ENCODE data around the gene TYW3. TPM values are rescaled to one million over a fixed set of nuclear protein-coding genes. Genes with fewer than 3 reads are reported as not detected.

The TYW3 gene
- total and polyA plus RNA-seq, 2 of the 8 experiments (the other 6 are each of a cell fraction or from before 2014, with no cell fraction given), result 6.9 to 31.4 TPM

DNA sequence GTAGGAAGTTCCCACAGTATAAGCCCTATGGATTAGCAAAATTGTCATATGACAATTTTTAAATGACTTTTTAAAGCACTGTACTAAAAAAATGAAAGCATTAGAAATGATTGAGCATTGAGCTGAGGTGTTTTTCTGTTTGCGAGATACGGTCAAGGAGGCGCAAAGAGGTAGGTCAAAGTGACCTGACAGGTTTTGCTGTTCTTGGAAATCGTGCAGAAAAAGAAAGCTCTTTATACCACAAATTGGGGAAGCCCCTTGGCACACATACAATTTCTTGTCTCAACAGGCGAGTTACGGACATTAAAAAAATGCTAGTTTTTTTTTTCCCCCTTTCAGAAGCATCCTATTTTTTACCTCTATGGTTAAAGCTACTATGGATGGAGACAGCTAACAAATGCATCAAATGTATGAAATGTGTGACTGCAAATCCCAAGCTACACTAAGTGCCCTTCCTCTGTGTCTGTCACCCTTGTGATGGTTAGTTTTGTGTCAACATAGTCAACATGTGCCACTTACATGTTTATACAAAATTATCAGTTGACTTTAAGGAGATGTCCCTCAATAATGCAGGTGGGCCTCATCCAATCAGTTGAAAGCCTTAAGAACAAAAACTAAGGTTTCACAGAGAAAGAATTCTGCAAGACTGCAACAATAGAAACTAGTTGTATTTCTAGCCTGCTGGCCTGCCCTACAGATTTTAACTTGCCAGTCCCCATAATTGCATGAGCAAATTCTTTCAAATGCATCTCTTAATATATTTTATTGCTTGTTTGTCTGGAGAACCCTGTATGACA is 29.4 kb upstream of the TYW3 start:
- Histone ChIP-seq H4K8ac (ENCODE audit: extremely low read depth, insufficient read depth, low read length) (no peak overlapping the region), H3K18ac (ENCODE audit: extremely low read depth, low read length) (no peak overlapping the region), H4K20me1 (replicated peaks in 1 of 2; ENCODE audit: control insufficient read depth in 1 of 2, insufficient read depth in 2 of 2, low read length in 2 of 2) (peaks cover 0 to 2% of the 10 kb centered on the region in 2 experiments), H3K23me2 (ENCODE audit: low read depth, low read length) (no peaks in the 10 kb centered on the region), H3K23ac (ENCODE audit: insufficient read length) (no peak overlapping the region), H3K9ac (replicated peaks in 1 of 4; ENCODE audit: extremely low read depth in 1 of 4, low read depth in 3 of 4, low read length in 3 of 4) (no peak overlapping the region), H3K14ac (ENCODE audit: insufficient read length) (no peak overlapping the region), H3K56ac (replicated peaks; ENCODE audit: insufficient read length, low read depth, low read length) (no peak overlapping the region), H4K91ac (replicated peaks; ENCODE audit: insufficient read length, low read length) (no peak overlapping the region), H3K9me3 (ENCODE audit: insufficient read depth in 2 of 2, low read depth in 1 of 2, low read length in 1 of 2) (no peaks in the 10 kb centered on the region), H3K27me3 (replicated peaks in 1 of 4; ENCODE audit: control insufficient read depth in 3 of 4, extremely low read depth in 1 of 4, insufficient read depth in 3 of 4, low read length in 3 of 4) (no peaks in the 10 kb centered on the region), H2BK5ac (ENCODE audit: low read depth, low read length) (no peak overlapping the region), H3K4me3 (ENCODE audit: extremely low read depth in 1 of 4, insufficient read depth in 2 of 4, low read depth in 3 of 4, low read length in 4 of 4) (no peak overlapping the region), H3K4ac (replicated peaks; ENCODE audit: insufficient read length, low read depth, low read length) (no peak overlapping the region), H2BK20ac (ENCODE audit: low read length) (no peak overlapping the region), H3K79me2 (ENCODE audit: control insufficient read depth in 1 of 2, insufficient read depth in 2 of 2, low read length in 2 of 2) (no peaks in the 10 kb centered on the region), H2AFZ (ENCODE audit: low read length) (no peak overlapping the region), H2AK5ac (ENCODE audit: low read depth, low read length) (no peak overlapping the region), H2BK15ac (ENCODE audit: low read length) (no peak overlapping the region), H2BK120ac (replicated peaks; ENCODE audit: low read depth, low read length) (no peak overlapping the region), H2BK12ac (ENCODE audit: low read depth, low read length) (no peak overlapping the region), H4K5ac (ENCODE audit: insufficient read length, low read depth, low read length) (no peak overlapping the region), H3K36me3 (ENCODE audit: control insufficient read depth in 2 of 4, insufficient read depth in 4 of 4, low read length in 3 of 4) (peaks cover 0 to 13% (median 0%) of the 10 kb centered on the region in 4 experiments; a peak in 2 of 8 replicates), H3K27ac (ENCODE audit: low read depth, low read length) (no peak overlapping the region), H3K4me1 (replicated peaks in 1 of 4; ENCODE audit: control insufficient read depth in 3 of 4, insufficient read depth in 4 of 4, low read length in 3 of 4) (no peaks in the 10 kb centered on the region), H3K79me1 (ENCODE audit: low read depth, low read length) (no peaks in the 10 kb centered on the region), H3K4me2 (ENCODE audit: insufficient read depth in 1 of 2, low read depth in 2 of 2, low read length in 2 of 2) (no peak overlapping the region)
- ChIA-PET POLR2A (ENCODE audit: partially characterized antibody) (interaction anchor here (0.8 kb wide), 1 partner anchor 30 kb away, joined by 3 read pairs; no protein-coding TSS in a partner anchor), CTCF (ENCODE audit: partially characterized antibody) (interaction anchor here (2.4 kb wide), 1 partner anchor 13 kb away, joined by 12 read pairs; no protein-coding TSS in a partner anchor)
- WGBS, 2 experiments (ENCODE audit: extremely low coverage in 1 of 2, insufficient coverage in 1 of 2, insufficient read length in 1 of 2, insufficient replicate concordance in 2 of 2, low coverage in 1 of 2, low lambda C conversion rate in 2 of 2, missing lambda C conversion rate in 1 of 2), result 88% methylated on average over 6 of the region's 6 CpGs; no CpG with 5 or more reads in 1 of the 2 experiments
- no peak for DNase-seq (ENCODE audit: low read depth in 1 of 2, low spot score in 2 of 2)
- FAIRE-seq, result no peak
- TF ChIP-seq CHD1 (IDR thresholded peaks at IDR 0.05; ENCODE audit: low read depth, low read length) (no peak), BRCA1 (IDR thresholded peaks at IDR 0.05; ENCODE audit: low read depth, low read length) (no peak), GABPA (IDR thresholded peaks at IDR 0.05; ENCODE audit: borderline replicate concordance, insufficient read depth, low read length) (no peak), HDAC2 (IDR thresholded peaks at IDR 0.05; ENCODE audit: borderline replicate concordance in 1 of 2, low read depth in 2 of 2, low read length in 2 of 2) (no peak), NRF1 (IDR thresholded peaks at IDR 0.05; ENCODE audit: low read depth, low read length) (no peak), POU5F1 (IDR thresholded peaks at IDR 0.05; ENCODE audit: low read depth, low read length) (no peak), SAP30 (IDR thresholded peaks at IDR 0.05; ENCODE audit: insufficient read depth, insufficient replicate concordance, low read length) (no peak), TEAD4 (IDR thresholded peaks at IDR 0.05; ENCODE audit: low read depth, low read length) (no peak), TAF7 (optimal IDR thresholded peaks at IDR 0.05; ENCODE audit: borderline replicate concordance, low read depth, low read length) (no peak), SP1 (IDR thresholded peaks at IDR 0.05; ENCODE audit: low read depth, low read length) (no peak)
- TF ChIP-seq, protein P1, sequence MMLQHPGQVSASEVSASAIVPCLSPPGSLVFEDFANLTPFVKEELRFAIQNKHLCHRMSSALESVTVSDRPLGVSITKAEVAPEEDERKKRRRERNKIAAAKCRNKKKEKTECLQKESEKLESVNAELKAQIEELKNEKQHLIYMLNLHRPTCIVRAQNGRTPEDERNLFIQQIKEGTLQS (IDR thresholded peaks at IDR 0.05; ENCODE audit: insufficient read depth, low read depth, low read length), result no peak
